ENCODE measurements around the gene PDHB.
"Not testable (repeated sequence)": the region's sequence is repeated elsewhere in the genome, so short reads cannot be mapped to it uniquely, and the experiment has no call there.

The PDHB gene

GRCh38 chr3:58433400-58434167 lies at the start of gene PDHB:
Gene PDHB (minus strand): TSS chr3:58433832. CDS start chr3:58433809, 23 bp downstream.
- peak; percentile 88 for DNase-seq

- peak in 1 of 2 donors; percentile 31 for DNase-seq
Observed at GRCh38 chr3:58482917-58483636, 49.4 kb upstream of the PDHB start.

GRCh38 chr3:58480309-58480708 lies 46.7 kb upstream of the PDHB start:
- no peak for DNase-seq

- DNase-seq = no peak
Observed at GRCh38 chr3:58478781-58479180, 45.1 kb upstream of the PDHB start.

- DNase-seq = no peak
Observed at GRCh38 chr3:58474967-58475578, 41.4 kb upstream of the PDHB start.

GRCh38 chr3:58474348-58474911 lies 40.8 kb upstream of the PDHB start:
- peak in 1 of 2 donors; percentile 27 for DNase-seq

GRCh38 chr3:58473275-58473674 lies 39.6 kb upstream of the PDHB start:
- DNase-seq = no peak

- peak; percentile 41 to 49 for DNase-seq
Observed at GRCh38 chr3:58471025-58471887, 37.6 kb upstream of the PDHB start.

GRCh38 chr3:58470363-58471024 lies 36.9 kb upstream of the PDHB start:
- no peak for DNase-seq

- DNase-seq = no peak
Observed at GRCh38 chr3:58469096-58469495, 35.5 kb upstream of the PDHB start.

GRCh38 chr3:58466899-58467563 lies 33.4 kb upstream of the PDHB start:
- no peak for DNase-seq

- DNase-seq = no peak
Observed at GRCh38 chr3:58464866-58465265, 31.2 kb upstream of the PDHB start.

- no peak for DNase-seq
Observed at GRCh38 chr3:58463942-58464271, 30.3 kb upstream of the PDHB start.

GRCh38 chr3:58463181-58463941 lies 29.7 kb upstream of the PDHB start:
- peak; percentile 68 to 75 for DNase-seq

- DNase-seq = no peak
Observed at GRCh38 chr3:58462829-58463180, 29.2 kb upstream of the PDHB start.

- no peak for DNase-seq
Observed at GRCh38 chr3:58459160-58459559, 25.5 kb upstream of the PDHB start.

- no peak for DNase-seq
Observed at GRCh38 chr3:58452176-58452575, 18.5 kb upstream of the PDHB start.

GRCh38 chr3:58441514-58442450 lies 8.2 kb upstream of the PDHB start:
- DNase-seq = no peak

GRCh38 chr3:58440996-58441355 lies 7.3 kb upstream of the PDHB start:
- DNase-seq = not testable (repeated sequence)

- DNase-seq = not testable (repeated sequence)
Observed at GRCh38 chr3:58437276-58437675, 3.6 kb upstream of the PDHB start.

Data from CD4-positive, alpha-beta T cell treated with Interleukin-1 beta for 1 hour (primary cell).